ENCODE results near the gene CD151. TPM values are rescaled to one million over a fixed set of nuclear protein-coding genes. Genes with fewer than 3 reads are reported as not detected.
A peak's percentile ranks its signal among the peaks of the same experiment; 100 is the strongest.

Gene CD151
- total and polyA plus RNA-seq, 5 experiments from 2014 or later: 9.4 to 24.3 (median 11.2) TPM

DNA sequence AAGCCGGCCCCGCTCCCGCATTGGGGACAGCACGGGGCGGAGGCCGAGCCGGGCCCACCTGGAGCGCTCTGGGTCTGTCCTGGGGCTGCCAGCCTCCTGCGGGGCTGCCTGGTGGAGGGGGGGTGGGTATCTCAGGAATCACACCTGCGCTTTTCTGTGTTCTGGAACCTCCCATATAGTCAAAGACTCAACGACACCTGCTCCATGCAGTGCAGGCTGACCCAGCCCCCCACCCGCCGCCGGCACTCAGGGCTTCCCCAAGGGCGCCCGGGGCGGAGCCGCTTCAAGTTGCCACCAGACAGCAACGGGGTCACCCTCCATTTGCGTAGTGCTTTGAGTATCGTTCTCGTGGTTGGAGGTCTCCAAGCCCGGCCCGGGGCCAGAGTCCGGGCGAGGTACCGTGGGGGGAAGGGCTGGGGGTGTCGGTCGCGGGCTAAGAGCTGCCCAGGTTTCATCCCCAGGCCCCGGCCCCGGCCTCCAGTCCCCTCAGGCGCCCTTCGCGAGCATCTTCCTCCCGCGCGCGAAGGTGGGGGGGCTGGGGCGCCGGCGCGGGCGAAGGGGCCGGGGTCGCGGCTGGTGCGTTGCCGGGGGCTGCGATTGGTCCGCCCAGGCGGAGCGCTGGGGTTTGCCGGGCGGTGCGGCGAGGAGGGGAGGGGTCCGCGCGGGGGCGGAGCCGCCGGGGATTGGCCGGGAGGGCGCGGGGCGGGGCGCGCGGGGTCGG is 16.5 kb downstream of the CD151 start:
- no peaks in the 10 kb centered on the region for H3K9me3 Mint-ChIP-seq
- peak; percentile 34 to 45 for ATAC-seq
- H3K27ac Mint-ChIP-seq: no peak overlapping the region
- POLR2A ChIA-PET: interaction anchor here (0.9 to 1.7 kb wide), 4 partner anchors 12 to 202 kb away, joined by 3 to 6 read pairs (median 5); partner anchors contain the start of gene PNPLA2
- DNase-seq: peak in 3 of 10 donors; percentile 29 to 38 (median 38)
- H3K4me3 Mint-ChIP-seq: peak overlapping the region; percentile 58 to 85 (median 72)
- no peaks in the 10 kb centered on the region for H3K36me3 Mint-ChIP-seq
- peaks cover 6 to 22% (median 13%) of the 10 kb centered on the region in 4 donors for H3K4me1 Mint-ChIP-seq
- H3K27me3 Mint-ChIP-seq: peaks cover 0 to 7% (median 0%) of the 10 kb centered on the region in 5 donors

DNA sequence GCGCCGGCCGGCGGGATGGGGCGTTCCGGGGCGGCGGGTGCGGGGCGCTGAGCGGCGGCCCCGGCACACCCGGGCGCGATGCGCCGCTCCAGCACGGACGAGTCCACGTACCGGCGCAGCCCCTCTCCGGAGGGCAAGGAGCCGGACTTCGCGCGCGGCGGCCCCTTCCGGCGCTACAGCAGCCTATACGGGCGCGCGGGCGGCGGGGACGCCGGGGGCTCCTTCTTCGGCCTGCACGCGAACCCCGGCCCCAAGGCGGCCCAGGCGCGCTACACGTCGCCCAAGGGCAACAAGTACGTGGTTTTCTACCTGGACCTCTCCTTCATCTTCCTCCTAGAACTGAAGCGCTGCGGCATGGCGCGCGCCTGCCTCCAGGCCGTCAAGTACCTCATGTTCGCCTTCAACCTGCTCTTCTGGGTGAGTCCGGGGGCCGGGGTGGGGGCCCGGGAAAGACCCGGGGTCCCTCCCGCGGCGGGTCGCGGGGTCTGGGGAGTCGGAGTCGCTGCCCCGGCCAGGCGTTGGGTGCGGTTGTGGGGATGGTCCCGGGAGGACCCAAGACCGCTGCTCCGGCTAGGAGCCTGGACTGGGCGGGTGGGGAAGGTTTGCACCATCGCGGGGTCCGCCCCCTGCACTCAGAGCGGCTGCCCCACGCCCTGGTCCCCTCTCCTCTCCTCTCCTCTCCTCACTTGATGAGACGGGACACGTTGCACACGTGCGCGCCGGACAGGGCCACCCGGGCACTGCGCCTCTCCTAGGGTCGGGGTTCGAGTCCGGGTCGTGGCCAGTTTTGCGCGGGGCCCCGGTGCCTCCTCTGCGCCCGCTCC is 17.4 kb downstream of the CD151 start:
- Mint-ChIP-seq H3K27me3 (peaks cover 0 to 7% (median 0%) of the 10 kb centered on the region in 5 donors), H3K27ac (no peak overlapping the region), H3K9me3 (no peaks in the 10 kb centered on the region), H3K36me3 (no peaks in the 10 kb centered on the region), H3K4me3 (peak overlapping the region in 9 of 10 donors; percentile 30 to 75 (median 56)), H3K4me1 (peaks cover 2 to 16% (median 7%) of the 10 kb centered on the region in 4 donors)
- POLR2A ChIA-PET: no interaction called here
- ATAC-seq (peak in 1 of 2 donors; percentile 33), DNase-seq (no peak)

DNA sequence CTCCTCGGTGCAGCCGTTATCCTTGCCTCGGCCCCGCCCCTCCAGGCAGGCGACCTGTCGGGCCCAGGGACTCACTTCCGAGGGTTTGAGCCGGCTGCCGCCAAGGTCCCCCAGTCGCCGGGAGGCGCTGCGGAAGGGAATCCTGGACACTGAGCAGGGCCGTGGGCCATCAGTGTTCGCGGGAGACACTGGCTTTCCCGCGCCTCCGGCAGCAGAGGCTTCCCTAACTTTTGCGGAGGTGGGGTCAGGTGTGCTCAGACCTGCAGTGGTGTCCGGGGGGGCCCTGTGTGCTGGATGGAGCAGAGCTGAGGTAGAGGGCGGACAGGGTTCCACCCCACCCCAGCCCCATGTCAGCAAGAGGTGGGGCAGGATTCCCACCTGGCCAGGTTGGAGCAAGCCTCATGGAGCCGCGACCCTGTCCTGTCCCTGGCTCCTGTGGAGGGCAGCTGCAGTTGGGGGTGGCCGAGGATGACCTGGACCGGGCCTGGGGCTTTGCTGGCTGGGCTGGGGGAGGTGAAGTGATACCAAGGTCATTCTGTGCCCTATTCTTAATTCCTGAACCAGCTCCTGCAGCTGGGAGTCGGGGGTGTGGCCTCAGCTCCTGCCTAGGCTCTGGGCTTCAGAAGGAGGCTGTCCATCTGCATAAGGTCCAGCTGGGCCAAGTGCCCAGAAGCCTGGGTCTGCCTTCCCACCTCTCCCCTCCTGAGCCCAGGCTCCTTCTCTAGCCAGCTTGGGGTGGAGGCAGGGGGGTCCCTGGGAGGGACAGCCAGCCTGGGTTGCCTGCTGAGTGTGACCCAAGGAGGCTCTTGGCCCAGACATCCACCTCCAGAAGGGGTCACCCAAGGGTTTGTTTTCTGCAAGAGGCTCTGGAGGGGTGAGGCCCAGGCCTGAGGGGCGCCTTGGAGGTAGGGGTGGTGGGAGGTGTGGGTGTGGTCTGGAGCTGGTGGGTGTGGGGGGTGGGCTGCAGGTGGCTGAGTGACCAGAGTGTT is 18.3 kb downstream of the CD151 start:
- H3K4me3 Mint-ChIP-seq: peak overlapping the region in 8 of 10 donors; percentile 8 to 73 (median 42)
- no peaks in the 10 kb centered on the region for H3K9me3 Mint-ChIP-seq
- H3K4me1 Mint-ChIP-seq: peaks cover 2 to 10% (median 5%) of the 10 kb centered on the region in 4 donors
- peaks cover 0 to 7% (median 0%) of the 10 kb centered on the region in 5 donors for H3K27me3 Mint-ChIP-seq
- H3K36me3 Mint-ChIP-seq: no peaks in the 10 kb centered on the region
- POLR2A ChIA-PET: interaction anchor here (0.7 kb wide), 1 partner anchor 198 kb away, joined by 5 read pairs; no protein-coding TSS in a partner anchor
- H3K27ac Mint-ChIP-seq: no peak overlapping the region
- DNase-seq (no peak), ATAC-seq (no peak)

DNA sequence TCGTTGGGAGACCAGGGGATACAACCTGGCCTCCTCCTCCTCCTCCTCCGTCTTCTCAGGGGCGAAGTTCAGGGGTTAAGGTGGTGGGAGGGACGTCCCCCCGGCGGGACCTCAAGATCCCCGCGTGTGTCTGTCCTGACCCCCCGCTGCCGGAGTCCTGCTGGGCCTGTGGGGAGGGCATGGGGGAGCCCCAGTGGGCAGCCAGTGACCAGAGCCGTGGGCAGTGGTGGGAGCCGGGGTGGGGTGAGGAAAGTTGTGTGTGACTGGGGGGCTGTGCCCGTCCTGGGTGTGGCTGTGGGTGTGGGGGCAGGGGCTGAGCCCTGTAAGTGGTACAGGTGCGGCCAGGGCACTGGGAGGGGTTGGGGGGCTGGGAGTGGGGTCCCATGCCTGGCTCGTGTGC is 20.0 kb downstream of the CD151 start:
- H3K9me3 Mint-ChIP-seq: no peaks in the 10 kb centered on the region
- POLR2A ChIA-PET: no interaction called here
- H3K4me1 Mint-ChIP-seq: peaks cover 7 to 12% (median 10%) of the 10 kb centered on the region in 4 donors
- no peaks in the 10 kb centered on the region for H3K36me3 Mint-ChIP-seq
- no peak overlapping the region for H3K27ac Mint-ChIP-seq
- no peak for ATAC-seq
- peaks cover 0 to 5% (median 0%) of the 10 kb centered on the region in 5 donors for H3K27me3 Mint-ChIP-seq
- DNase-seq: no peak
- peak overlapping the region in 1 of 10 donors; percentile 14 for H3K4me3 Mint-ChIP-seq

DNA sequence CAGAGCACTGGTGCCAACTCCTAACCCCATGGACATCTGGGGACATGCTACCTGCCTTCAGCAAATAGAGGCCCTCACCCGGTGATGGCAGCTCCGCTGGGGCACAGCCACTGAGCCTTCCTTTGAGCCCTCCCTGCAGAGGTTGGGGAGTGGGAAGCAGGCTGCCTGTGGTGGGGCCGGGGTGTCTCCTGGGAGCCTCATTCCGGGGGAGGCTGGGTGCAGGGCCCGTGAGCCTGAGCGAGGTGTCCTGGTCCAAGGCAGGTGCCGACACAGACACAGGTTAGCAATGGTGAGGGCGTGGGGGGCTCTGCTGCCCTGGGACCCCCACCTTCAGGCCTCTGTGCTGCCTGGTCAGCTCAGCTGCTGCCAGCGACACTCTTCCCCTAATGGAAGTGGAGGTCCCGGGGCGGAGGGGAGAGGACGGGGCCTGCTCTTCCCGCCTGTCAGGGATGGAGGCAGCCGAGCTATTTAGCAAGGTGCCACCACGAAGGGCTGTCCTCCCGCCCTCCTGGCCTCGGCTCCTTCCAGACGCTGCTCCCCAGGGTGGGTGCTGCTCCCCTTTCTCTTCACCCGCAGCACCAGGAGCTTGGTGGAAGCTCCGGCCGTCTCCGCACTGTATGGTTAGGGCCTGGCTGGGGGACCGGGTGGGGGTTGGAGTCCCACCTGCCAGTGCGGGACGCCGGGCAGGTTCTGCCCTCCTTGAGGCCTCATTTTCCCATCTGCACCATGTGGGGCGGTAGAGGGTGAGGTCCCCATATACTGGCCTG is 21.1 kb downstream of the CD151 start:
- no peaks in the 10 kb centered on the region for H3K36me3 Mint-ChIP-seq
- peaks cover 4 to 9% (median 6%) of the 10 kb centered on the region in 4 donors for H3K4me1 Mint-ChIP-seq
- ATAC-seq (no peak), DNase-seq (no peak)
- POLR2A ChIA-PET: no interaction called here
- H3K4me3 Mint-ChIP-seq: no peak overlapping the region
- H3K27me3 Mint-ChIP-seq: peaks cover 0 to 2% (median 0%) of the 10 kb centered on the region in 5 donors
- H3K27ac Mint-ChIP-seq: no peak overlapping the region
- H3K9me3 Mint-ChIP-seq: no peaks in the 10 kb centered on the region

DNA sequence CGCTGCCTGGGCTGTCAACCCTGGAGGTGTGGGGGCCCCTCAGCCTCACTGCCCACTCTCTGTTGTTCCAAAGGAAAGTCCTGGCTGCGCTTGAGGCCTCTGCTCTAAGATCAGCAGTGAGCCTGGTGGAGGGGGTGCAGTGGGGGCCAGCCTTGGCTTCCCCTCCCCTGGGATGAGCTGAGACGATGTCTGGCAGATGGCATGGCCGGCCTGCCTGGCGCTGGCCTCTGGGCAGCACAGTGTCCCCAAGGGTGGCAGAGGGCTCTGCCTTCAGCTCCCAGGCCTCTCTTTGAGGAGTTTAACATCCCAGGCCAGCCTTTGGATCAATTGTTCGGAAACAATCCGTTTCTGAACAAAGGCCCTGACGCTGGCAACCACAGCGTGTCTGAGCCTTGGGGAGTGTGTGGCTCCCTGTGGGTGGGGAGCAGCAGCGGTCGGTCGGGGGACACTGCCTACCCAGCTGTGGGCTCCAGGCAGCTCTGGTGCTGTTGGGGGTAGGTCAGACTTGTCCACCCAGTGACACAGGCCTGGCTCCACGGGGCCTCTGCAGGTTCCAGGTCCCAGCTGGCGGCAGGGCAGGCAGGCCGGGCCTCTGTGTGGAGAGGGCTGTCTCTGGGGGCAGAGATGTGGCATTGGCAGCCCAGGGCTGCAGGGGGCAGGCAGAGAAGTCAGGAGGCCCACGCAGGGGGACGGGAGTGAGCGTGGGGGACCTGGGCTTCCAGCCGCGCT is 22.0 kb downstream of the CD151 start:
- ATAC-seq (no peak), DNase-seq (no peak)
- Mint-ChIP-seq H3K9me3 (no peaks in the 10 kb centered on the region), H3K4me1 (peaks cover 5 to 10% (median 7%) of the 10 kb centered on the region in 4 donors), H3K27me3 (no peaks in the 10 kb centered on the region), H3K36me3 (no peaks in the 10 kb centered on the region), H3K27ac (no peak overlapping the region), H3K4me3 (no peak overlapping the region)
- POLR2A ChIA-PET: no interaction called here

DNA sequence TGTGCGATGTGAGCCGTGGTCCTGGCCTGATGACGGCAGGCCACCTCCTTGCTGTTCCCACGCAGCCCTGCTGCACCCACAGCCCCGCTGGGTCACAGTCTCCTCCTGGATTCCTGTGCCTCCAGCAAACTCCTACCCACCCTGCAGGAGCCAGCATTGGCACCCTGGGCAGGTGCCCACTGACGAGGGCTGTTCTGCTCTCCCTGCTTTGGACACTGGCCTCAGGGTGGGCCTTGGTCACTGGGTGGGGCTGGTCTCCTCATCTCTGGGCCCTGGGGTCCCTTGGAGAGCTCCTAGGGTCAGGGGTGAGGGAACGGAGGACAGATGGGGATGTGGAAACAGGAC is 22.6 kb downstream of the CD151 start:
- H3K4me3 Mint-ChIP-seq: no peak overlapping the region
- peaks cover 5 to 11% (median 7%) of the 10 kb centered on the region in 4 donors for H3K4me1 Mint-ChIP-seq
- H3K27ac Mint-ChIP-seq: no peak overlapping the region
- POLR2A ChIA-PET: no interaction called here
- no peaks in the 10 kb centered on the region for H3K9me3 Mint-ChIP-seq
- no peaks in the 10 kb centered on the region for H3K27me3 Mint-ChIP-seq
- DNase-seq (no peak), ATAC-seq (no peak)
- H3K36me3 Mint-ChIP-seq: no peaks in the 10 kb centered on the region

DNA sequence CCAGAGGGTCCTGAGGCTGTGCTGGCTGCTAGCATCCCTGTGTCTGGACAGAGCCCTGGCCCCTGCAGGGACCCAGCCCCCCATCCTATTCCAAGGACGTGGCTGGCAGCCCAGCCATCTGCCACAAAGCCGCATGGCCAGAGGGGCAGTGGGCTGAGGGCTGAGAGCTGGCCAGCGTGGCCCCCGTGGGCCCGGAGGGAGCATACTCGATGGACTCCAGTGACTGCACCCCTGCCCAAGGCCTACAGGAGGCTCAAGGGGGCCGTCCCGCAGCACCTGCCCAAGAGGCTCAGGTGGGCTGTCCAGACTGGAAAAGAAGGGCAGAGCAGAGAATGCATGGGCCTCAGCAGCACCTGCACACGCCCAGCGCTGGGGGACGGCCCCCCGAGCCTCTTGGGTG is 23.0 kb downstream of the CD151 start:
- no peaks in the 10 kb centered on the region for H3K27me3 Mint-ChIP-seq
- DNase-seq (no peak), ATAC-seq (no peak)
- POLR2A ChIA-PET: interaction anchor here (0.7 kb wide), 1 partner anchor 37 kb away, joined by 3 read pairs; no protein-coding TSS in a partner anchor
- no peak overlapping the region for H3K4me3 Mint-ChIP-seq
- H3K4me1 Mint-ChIP-seq: peaks cover 5 to 11% (median 8%) of the 10 kb centered on the region in 4 donors
- H3K27ac Mint-ChIP-seq: peak overlapping the region in 1 of 10 donors; percentile 43
- H3K36me3 Mint-ChIP-seq: no peaks in the 10 kb centered on the region
- H3K9me3 Mint-ChIP-seq: no peaks in the 10 kb centered on the region

DNA sequence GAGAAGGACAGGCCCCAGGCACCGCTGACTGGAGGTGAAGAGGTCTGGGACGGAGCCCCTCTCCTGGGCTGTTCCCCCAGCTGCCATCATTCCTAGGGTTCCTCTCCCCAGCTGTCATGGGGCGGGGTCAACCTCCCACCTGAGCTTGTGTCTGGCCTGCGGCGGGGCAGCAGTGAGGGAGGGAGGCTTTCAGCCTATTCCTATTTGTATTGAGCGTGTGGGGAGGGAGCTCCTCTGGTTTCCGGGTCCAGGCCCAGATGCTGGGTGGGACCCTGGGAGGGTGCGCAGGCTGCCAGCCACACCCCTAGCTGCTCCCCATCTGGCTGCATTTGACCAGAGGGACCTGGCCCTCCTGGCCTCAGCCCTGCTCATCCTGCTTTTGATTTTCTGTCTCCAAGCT is 23.6 kb downstream of the CD151 start:
- H3K9me3 Mint-ChIP-seq: no peaks in the 10 kb centered on the region
- DNase-seq (no peak), ATAC-seq (no peak)
- no peak overlapping the region for H3K4me3 Mint-ChIP-seq
- H3K27me3 Mint-ChIP-seq: no peaks in the 10 kb centered on the region
- POLR2A ChIA-PET: interaction anchor here (0.7 kb wide), 1 partner anchor 37 kb away, joined by 3 read pairs; no protein-coding TSS in a partner anchor
- H3K36me3 Mint-ChIP-seq: no peaks in the 10 kb centered on the region
- H3K4me1 Mint-ChIP-seq: peaks cover 5 to 11% (median 8%) of the 10 kb centered on the region in 4 donors
- peak overlapping the region in 1 of 10 donors; percentile 78 for H3K27ac Mint-ChIP-seq

DNA sequence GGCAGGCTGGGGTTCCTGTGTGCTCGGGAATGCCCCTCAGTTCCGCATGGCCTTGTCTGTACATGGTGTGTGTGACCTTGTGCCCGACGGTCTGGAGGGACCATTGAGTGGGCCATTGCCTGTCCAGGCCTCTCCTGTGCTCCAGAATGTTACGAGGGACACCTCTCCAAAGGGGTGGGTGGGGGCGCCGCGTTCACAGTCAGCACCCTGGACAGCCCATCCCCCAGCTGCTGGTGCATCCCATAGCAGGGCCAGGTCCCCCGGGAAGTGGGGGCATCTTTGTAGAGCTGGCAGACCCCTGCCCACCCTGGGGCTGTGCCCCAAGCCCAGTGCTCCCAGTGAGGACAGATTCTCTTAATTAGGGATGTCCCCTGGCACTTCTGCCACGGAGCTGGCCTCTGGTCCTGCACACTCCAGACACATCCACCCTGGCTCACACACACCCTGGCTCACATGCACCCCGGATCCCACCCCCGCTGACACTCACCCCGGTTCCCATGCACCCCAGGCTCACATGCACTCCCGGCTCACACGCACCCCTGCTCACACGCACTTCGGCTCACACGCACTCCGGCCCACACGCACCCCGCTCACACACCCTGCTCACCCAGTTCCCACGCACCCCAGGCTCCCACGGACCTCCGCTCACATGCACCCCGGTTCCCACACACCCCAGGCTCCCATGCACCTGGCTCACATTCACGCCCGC is 25.5 kb downstream of the CD151 start:
- Mint-ChIP-seq H3K4me1 (peaks cover 5 to 11% (median 9%) of the 10 kb centered on the region in 4 donors), H3K9me3 (no peaks in the 10 kb centered on the region), H3K27me3 (no peaks in the 10 kb centered on the region), H3K36me3 (no peaks in the 10 kb centered on the region), H3K27ac (no peak overlapping the region), H3K4me3 (no peak overlapping the region)
- POLR2A ChIA-PET: interaction anchor here (0.6 to 2.0 kb wide), 3 partner anchors 15 to 112 kb away, joined by 3 to 6 read pairs (median 5); partner anchors contain the start of genes POLR2L and TSPAN4
- DNase-seq: no peak
- no peak for ATAC-seq

All from naive thymus-derived CD8-positive, alpha-beta T cell (primary cell).